ENCODE results near the gene CDKAL1.

Gene CDKAL1

DNA sequence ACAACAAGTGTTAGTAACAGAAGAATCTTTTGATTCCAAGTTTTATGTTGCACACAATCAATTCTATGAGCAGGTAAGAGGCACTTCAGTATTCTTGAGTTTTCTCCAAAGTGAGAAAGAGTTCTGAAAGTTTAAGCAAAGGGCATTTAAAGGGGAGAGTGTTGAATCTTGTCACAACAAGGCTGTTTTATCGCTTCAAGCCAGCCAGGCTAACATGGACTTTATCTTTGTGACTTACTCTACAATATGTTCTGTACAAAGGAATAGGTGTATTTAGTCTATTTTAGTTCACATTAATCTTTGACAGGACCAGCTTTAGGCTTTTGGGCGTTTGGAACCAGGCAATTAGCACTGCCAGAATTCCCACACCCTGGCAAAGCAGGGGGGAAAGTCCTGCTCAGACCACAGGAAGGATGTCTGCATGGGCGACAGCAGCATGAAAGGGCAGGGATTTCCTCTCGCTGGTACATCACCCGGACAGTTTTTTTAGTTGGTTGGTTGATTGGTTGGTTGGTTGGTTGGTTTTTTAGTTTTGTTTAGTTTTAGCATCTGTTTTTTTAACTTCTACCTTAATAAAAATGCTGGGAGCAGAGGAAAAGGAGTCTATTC, 663.9 kb downstream of the CDKAL1 start:
- DNase-seq, result no peak

DNA sequence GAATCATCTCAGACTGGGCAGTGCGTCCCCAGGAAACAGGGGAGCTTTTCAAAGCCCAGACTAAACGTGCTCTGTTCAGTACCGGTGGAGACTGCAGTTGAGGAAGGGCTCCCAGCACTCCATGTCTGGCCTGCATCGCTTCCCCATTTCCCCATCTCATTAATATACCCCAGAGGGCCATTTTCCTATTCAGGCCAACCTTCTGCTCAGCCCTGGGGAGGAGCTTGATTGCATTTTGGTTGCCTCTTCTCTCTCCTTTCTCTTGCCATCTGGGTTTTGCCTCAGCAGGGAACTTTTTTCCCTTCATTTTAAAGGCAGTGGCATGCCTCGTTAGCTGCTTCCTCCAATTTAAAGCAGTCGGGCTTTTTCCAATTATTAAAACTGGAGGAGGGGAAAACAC, 665.0 kb downstream of the CDKAL1 start:
- DNase-seq, result no peak

DNA sequence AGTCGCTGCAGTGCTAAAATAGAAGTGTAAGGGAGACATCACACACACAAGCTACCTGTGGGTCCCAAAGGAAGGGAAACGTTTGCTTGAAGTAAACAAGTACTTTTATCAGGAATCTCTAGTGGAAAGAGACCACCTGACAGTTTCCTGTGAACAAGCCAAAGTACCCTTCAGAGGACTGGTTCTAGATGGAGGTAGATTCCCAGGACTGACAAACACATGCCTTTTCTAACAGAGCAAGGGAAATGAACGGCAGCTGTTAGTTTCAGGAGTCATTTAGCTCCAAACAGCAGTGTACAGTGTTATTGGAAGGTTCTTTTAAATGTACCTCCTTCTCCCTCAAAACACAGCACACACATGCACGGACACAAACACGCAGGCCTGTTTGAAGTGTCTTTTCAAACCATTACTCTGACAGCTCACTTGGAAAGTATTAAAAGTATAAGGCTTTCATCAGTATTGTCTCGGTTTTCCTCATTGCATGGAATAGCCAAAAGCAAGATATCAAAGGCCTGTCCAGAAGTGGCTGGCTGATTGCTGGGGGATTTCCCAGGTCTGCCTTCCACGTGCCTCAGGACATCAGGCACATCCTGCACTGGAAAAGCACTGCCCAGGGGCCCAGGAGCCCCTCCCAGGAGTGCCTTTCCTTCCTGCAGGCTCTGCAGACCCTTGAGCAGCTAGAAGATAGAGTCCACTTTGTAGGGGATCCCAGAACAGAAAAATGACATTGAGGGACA, 666.0 kb downstream of the CDKAL1 start:
- no peak for DNase-seq

- DNase-seq, result no peak
Observed at GRCh38 chr6:21201187-21201586, 666.9 kb downstream of the CDKAL1 start.

GRCh38 chr6:21201637-21202350, 667.5 kb downstream of the CDKAL1 start:
- no peak for DNase-seq

GRCh38 chr6:21202521-21202920, 668.3 kb downstream of the CDKAL1 start:
- DNase-seq, result no peak

- DNase-seq, result no peak
Observed at GRCh38 chr6:21204951-21205350, 670.7 kb downstream of the CDKAL1 start.

- no peak for DNase-seq
Observed at GRCh38 chr6:21208081-21208795, 674.0 kb downstream of the CDKAL1 start.

- DNase-seq, result no peak
Observed at GRCh38 chr6:21208796-21209186, 674.5 kb downstream of the CDKAL1 start.

- DNase-seq, result no peak
Observed at GRCh38 chr6:21213492-21213891, 679.2 kb downstream of the CDKAL1 start.

DNA sequence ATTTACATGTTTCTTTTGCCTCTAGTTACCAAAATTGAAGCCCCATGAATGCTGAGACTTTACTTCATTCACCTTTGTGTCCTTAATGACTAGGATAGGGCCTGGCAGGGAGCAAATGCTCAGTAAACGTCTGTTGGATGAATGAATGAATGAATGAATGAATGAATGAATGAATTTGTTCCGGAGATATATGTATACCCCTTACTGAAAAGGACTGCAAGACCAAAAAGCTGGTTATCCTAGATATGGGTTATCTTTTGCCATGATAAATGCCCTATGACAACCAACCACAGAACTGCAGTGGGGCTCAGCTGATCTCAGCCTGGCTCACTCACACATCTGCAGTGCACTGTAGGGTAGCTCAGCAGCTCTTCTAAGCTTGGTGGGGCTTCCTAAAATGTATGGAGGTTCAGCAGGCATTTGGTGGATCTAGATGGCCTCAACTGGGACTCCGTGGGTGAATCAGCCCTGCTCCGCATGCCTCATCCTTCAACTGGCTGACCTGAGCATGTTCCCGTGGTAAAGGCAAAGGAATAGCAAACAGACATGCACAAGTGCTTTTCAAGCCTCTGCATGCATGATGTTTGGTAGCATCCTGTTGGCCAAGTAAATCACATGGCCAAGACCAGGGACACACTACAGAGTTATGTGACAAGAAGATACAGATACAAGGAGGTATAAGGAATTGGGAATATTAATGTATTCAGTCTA, 680.6 kb downstream of the CDKAL1 start:
- no peak for DNase-seq

DNA sequence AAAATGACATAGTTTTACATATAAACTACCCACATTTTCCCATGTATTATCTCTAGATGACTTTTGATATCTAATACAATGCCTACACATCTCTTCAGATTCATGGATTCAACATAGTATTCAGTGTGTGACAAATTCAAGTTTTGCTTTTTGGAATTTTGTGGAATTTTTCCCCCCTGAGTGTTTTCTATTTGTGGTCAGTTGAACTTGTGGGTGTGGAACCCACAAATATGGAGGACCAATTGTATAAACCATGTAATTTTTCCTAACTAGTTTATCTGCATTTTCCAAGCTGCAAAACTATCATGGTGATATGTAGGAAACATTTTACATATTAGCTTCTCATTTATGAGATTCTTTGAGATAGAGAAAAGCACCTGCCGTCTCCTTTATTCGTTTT, 685.0 kb downstream of the CDKAL1 start:
- DNase-seq, result no peak

- no peak for DNase-seq
Observed at GRCh38 chr6:21219856-21220255, 685.6 kb downstream of the CDKAL1 start.

DNA sequence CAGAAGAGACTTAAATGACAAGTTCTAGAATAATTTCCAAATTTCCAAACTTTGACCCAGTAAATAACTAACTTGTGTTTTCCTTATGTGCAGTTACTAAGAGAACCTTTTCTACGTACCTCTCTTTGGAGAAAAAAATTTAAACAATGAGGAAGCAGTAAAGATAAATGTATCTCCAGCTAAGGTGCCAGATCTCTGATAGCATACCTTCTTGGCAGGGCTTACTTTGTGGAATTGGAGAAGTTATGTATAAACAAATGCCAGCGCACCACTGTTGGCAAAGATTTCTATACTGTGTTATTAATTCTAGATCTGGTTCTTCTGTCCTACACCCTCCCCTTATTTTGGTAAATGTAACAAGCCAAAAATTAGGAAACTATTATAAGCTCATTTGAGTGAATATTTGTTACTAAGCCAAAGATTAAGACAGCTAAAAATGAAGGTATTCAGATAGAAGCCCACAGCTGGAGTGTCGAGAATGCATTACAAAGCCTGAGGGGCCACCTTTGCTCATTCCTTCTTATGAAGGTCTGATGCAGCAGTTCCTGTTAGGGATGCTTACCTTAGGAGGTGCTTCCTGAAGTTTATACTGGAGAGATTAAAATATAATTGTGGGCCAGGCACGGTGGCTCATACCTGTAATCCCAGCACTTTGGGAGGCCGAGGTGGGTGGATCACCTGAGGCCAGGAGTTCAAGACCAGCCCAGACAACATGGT, 686.2 kb downstream of the CDKAL1 start:
- DNase-seq, result no peak

DNA sequence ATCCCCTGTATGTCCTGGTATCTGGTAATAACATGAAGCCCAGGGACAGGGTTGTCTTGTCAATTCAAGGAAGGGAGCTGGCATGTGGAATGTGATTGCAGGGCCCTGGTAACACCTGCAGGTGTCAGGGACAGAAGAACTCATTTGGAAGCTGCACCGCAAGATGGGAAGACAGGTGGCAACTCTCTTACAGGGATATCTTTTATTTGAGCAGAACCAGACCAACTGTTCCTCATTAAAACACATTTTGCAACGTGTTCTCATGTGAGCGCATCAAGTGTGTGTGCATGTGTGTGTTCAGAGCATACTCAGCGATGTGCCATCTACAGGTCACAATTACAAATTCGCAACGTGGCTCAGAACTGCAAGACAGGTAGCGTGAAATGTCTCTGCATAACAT, 688.4 kb downstream of the CDKAL1 start:
- no peak for DNase-seq

DNA sequence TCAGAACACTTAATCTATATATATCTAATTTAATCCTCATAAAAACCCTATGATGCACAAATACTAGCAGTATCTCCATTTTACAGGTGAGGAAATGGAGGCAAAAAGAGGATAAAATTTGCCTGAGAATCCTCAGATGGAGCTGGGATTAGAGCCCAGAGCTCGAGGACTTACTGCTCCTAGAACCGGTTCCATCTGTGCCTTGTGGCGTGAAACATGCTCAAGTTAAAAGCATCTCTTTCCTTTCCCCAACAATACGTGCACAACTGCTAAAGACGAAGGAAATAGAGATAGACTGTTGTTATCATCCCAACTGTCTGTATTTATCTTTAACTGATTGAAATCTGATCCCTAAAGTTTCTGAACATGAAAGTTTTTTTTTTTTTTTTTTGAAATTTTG, 691.7 kb downstream of the CDKAL1 start:
- DNase-seq, result no peak

DNA sequence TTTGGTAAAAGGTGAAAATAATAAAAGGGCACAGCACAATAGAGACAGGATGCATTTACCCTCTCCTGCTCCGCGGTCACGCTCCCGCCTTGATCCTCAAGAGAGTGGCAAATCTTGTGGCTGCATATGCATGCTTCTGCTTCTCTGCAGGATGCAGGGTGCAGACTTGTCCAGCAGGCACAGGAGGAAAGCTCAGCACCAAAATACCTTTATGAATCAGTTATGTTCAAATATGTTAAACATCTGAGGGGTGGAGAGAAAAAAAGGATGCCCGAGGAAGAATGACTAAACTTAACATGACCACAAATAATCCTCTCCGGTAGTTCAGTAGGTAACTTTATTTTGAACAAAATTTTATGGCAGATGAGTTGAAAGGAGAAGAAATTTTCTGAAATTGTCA, 693.2 kb downstream of the CDKAL1 start:
- DNase-seq, result no peak

DNA sequence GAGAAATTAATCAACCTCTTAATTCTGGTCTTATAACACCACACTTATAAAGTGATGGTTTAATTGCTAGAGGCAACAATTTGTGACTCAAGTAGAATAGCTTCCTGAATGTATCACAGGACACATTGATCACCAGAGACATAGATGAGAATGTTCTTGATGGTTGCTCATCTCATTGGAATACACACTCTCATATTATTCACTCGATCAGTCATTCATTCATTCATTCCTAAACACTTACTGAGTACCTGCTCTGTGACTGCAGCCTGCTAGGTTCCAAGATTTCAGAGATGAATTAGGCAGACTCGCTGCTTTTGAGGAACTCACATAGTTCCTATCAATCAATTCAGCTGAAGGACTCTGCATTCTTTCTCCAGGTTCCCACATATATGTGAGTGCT, 694.2 kb downstream of the CDKAL1 start:
- DNase-seq, result no peak

GRCh38 chr6:21228876-21229460, 694.7 kb downstream of the CDKAL1 start:
- no peak for DNase-seq

GRCh38 chr6:21230536-21230935, 696.3 kb downstream of the CDKAL1 start:
- no peak for DNase-seq

- DNase-seq, result no peak
Observed at GRCh38 chr6:21235162-21235561, 700.9 kb downstream of the CDKAL1 start.

GRCh38 chr6:21238208-21238607, 704.0 kb downstream of the CDKAL1 start:
- no peak for DNase-seq

All from NK-92 treated with Interleukin-12 subunit alpha and Interleukin-12 subunit beta, amount 100 ng/mL, for 24 hours (cell line).